ENCODE results near the gene AKAP13.

- TF ChIP-seq, protein P1, sequence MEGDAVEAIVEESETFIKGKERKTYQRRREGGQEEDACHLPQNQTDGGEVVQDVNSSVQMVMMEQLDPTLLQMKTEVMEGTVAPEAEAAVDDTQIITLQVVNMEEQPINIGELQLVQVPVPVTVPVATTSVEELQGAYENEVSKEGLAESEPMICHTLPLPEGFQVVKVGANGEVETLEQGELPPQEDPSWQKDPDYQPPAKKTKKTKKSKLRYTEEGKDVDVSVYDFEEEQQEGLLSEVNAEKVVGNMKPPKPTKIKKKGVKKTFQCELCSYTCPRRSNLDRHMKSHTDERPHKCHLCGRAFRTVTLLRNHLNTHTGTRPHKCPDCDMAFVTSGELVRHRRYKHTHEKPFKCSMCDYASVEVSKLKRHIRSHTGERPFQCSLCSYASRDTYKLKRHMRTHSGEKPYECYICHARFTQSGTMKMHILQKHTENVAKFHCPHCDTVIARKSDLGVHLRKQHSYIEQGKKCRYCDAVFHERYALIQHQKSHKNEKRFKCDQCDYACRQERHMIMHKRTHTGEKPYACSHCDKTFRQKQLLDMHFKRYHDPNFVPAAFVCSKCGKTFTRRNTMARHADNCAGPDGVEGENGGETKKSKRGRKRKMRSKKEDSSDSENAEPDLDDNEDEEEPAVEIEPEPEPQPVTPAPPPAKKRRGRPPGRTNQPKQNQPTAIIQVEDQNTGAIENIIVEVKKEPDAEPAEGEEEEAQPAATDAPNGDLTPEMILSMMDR (IDR thresholded peaks at IDR 0.05), result no peak
- TF ChIP-seq POLR2AphosphoS5 (IDR thresholded peaks at IDR 0.05), result no peak
- TF ChIP-seq POLR2A (IDR thresholded peaks at IDR 0.05), result no peak
Measured at GRCh38 chr15:85631018-85631417, 250.6 kb downstream of the AKAP13 start.

All from breast epithelium (tissue), 3 donors.